Measurements from ENCODE around the gene KLK14.

- no peak for TF ChIP-seq CTCF (IDR thresholded peaks at IDR 0.05)
- no peak for TF ChIP-seq TFCP2L1 (CRISPR knock-in tag; IDR thresholded peaks at IDR 0.05)
- TF ChIP-seq RNF2 (IDR thresholded peaks at IDR 0.05; ENCODE audit: borderline replicate concordance, low read depth), result no peak
- no peak for TF ChIP-seq SREBF2 (IDR thresholded peaks at IDR 0.05)
- TF ChIP-seq MYC (IDR thresholded peaks at IDR 0.05; ENCODE audit: borderline replicate concordance, low read length), result no peak
- TF ChIP-seq NPAS2 (CRISPR knock-in tag; IDR thresholded peaks at IDR 0.05; ENCODE audit: borderline replicate concordance), result no peak
- TF ChIP-seq RCOR1 (IDR thresholded peaks at IDR 0.05; ENCODE audit: low read depth, low read length), result no peak
- TF ChIP-seq USF2 (IDR thresholded peaks at IDR 0.05), result no peak
- no peak for TF ChIP-seq POLR2A (IDR thresholded peaks at IDR 0.05; ENCODE audit: low read length)
- no peak for TF ChIP-seq HDAC2 (IDR thresholded peaks at IDR 0.05)
Observed at GRCh38 chr19:51123802-51124201, 41.1 kb upstream of the KLK14 start.

Measured in A549 (cell line).